Heart left ventricle (tissue), 16 donors: ENCODE measurements around the gene MYOC. TPM values are rescaled to one million over a fixed set of nuclear protein-coding genes. Genes with fewer than 3 reads are reported as not detected.

ENCODE experiments used
- ATAC-seq, 4 donors: fragments of 200-7000 bp; cut with Tn5 transposase; one replicate each; pipeline ENCODE4 v1.9.1; 2020 to 2022; ENCODE audit warnings: moderate library complexity in 4 of 4, mild to moderate bottlenecking in 3 of 4, moderate number of reproducible peaks in 1 of 4
- DNase-seq, 5 donors: peaks; one replicate each; pipeline ENCODE4 v3.0.0-alpha.2; 2020
- H3K27ac ChIP-seq, 12 donors: fragments of 200-600 bp; sonication (generic) in 4 of 12; one replicate each; pipeline versions ENCODE4 v1.5.0 to v1.8.0; 2016 to 2022; ENCODE audit warnings: mild to moderate bottlenecking in 2 of 12
- H3K27me3 ChIP-seq, 9 donors: fragments of 200-600 bp; sonication (generic) in 2 of 9; one replicate each; pipeline versions ENCODE4 v1.5.1 to v1.8.0; 2016 to 2022; ENCODE audit warnings: mild to moderate bottlenecking in 3 of 9
- H3K36me3 ChIP-seq, 9 donors: fragments of 200-600 bp; sonication (generic) in 2 of 9; one replicate each; pipeline versions ENCODE4 v1.5.0 to v1.8.0; 2018 to 2022; ENCODE audit warnings: mild to moderate bottlenecking in 2 of 9
- H3K4me1 ChIP-seq, 12 donors: fragments of 200-600 bp; sonication (generic) in 4 of 12; one replicate each; pipeline versions ENCODE4 v1.5.0 to v1.8.0; 2016 to 2022; ENCODE audit warnings: mild to moderate bottlenecking in 3 of 12
- H3K4me3 ChIP-seq, 12 donors: fragments of 200-600 bp; sonication (generic) in 4 of 12; one replicate each; pipeline versions ENCODE4 v1.5.0 to v1.8.0; 2017 to 2022; ENCODE audit warnings: mild to moderate bottlenecking in 9 of 12, moderate library complexity in 4 of 12
- H3K9me3 ChIP-seq, 12 donors: fragments of 200-600 bp; sonication (generic) in 4 of 12; one replicate each; pipeline versions ENCODE4 v1.5.0 to v1.8.0; 2016 to 2022; ENCODE audit warnings: mild to moderate bottlenecking in 1 of 12
- POLR2A ChIP-seq, 2 donors: fragments of 450-650 bp; IDR thresholded peaks; one replicate each; pipeline ENCODE4 v1.6.1; 2017; ENCODE audit warnings: antibody characterized with exemption in 2 of 2, mild to moderate bottlenecking in 2 of 2, moderate library complexity in 2 of 2
- WGBS, 4 donors: extraction: QIAGEN DNeasy Blood & Tissue Kit in 2 of 4; methylation state at CpG; one replicate each; pipeline versions ENCODE4 v1.1.5 to v1.1.7; 2013 to 2018; 5-methylcytosine and 5-hydroxymethylcytosine counted together
- intact Hi-C, 10 donors: fragments of 100-400 bp; cut with DNase I; formaldehyde crosslinking; loops; one replicate each; pipeline versions ENCODE4 v1.11.1 to v1.14.2; 2022
- polyA plus RNA-seq, 2 donors: library from polyadenylated mRNA; stranded (reverse); fragments of 200-250 nt; gene quantifications; one replicate each; pipeline ENCODE4 v1.2.3, GENCODE V29; 2013
- total RNA-seq, 9 donors: library from RNA; depleted of rRNA in 2 of 9; stranded (reverse); fragments of >200 nt in 2 of 9; fragmentation: NEBNext Ultra II Directional in 3 of 9; extraction: Animal tissue kit (Norgen Biotek cat#: 25700) in 3 of 9; gene quantifications; one replicate each; pipeline versions ENCODE4 v1.1.0 to v1.2.4, GENCODE V29; 2016 to 2023
- TF ChIP-seq, protein P1 (sequence below), 12 donors: fragments of 200-600 bp; sonication (generic) in 4 of 12; IDR thresholded peaks; one replicate each; pipeline versions ENCODE4 v1.5.0 to v1.8.0; 2018 to 2022; ENCODE audit warnings: antibody characterized with exemption in 12 of 12, mild to moderate bottlenecking in 5 of 12
- donor health status: ischemic (EF 13 %, LVEDD 7.1; RV severe dilation, severe dysfunction).
- donor health status: healthy with polysubstance abuse.
- donor health status: DM: no; HTN: yes; CAD: no.
- donor health status: DM: no; HTN: no; CAD: no.
- donor health status: ischemic (EF 25% LVEDD 6.9; RV normal size, moderate dysfunction).
- donor health status: ischemic (EF 25% LVEDD 5.7; RV mildly dilated, moderate dysfunction).
- donor health status: healthy.
- donor health status: DM: yes; HTN: yes; CAD: no.
- donor health status: ischemic (EF 35%, LVEDD 5.7; RV mildly dilated, moderate dysfunction).
- donor health status: nonischemic (EF 11% LVEDD 7.7; RV severe dilation, severe dysfunction).
- donor health status: DM: yes; HTN: yes; CAD: no.
- donor health status: PGD.
- donor health status: ischemic (EF 29% LVEDD 5.4; RV normal size, mild dysfunction).
- donor health status: nonischemic (EF 23%, LVEDD 6.1; RV moderate dilation, normal function).

Gene MYOC
- total and polyA plus RNA-seq, 11 donors = 0.49 to 12.4 (median 2.3) TPM

- TF ChIP-seq, protein P1, sequence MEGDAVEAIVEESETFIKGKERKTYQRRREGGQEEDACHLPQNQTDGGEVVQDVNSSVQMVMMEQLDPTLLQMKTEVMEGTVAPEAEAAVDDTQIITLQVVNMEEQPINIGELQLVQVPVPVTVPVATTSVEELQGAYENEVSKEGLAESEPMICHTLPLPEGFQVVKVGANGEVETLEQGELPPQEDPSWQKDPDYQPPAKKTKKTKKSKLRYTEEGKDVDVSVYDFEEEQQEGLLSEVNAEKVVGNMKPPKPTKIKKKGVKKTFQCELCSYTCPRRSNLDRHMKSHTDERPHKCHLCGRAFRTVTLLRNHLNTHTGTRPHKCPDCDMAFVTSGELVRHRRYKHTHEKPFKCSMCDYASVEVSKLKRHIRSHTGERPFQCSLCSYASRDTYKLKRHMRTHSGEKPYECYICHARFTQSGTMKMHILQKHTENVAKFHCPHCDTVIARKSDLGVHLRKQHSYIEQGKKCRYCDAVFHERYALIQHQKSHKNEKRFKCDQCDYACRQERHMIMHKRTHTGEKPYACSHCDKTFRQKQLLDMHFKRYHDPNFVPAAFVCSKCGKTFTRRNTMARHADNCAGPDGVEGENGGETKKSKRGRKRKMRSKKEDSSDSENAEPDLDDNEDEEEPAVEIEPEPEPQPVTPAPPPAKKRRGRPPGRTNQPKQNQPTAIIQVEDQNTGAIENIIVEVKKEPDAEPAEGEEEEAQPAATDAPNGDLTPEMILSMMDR (IDR thresholded peaks at IDR 0.05) = no peak
- no peak for TF ChIP-seq POLR2A (IDR thresholded peaks at IDR 0.05)
- intact Hi-C loops = no loop called here
- no peaks in the 10 kb centered on the region for H3K36me3 ChIP-seq
- DNase-seq = no peak
- no peaks in the 10 kb centered on the region for H3K27me3 ChIP-seq
- H3K27ac ChIP-seq = no peak overlapping the region
- H3K4me1 ChIP-seq = no peaks in the 10 kb centered on the region
- ATAC-seq = no peak
- WGBS, 4 donors = 69 to 78% (median 73%) methylated on average over 10 to 11 of the region's 11 CpGs
- H3K4me3 ChIP-seq = no peak overlapping the region
- H3K9me3 ChIP-seq = peaks cover 0 to 6% (median 0%) of the 10 kb centered on the region in 12 donors
Observed at GRCh38 chr1:171636141-171636540, 16.3 kb downstream of the MYOC start.

- Histone ChIP-seq H3K4me1 (no peaks in the 10 kb centered on the region), H3K36me3 (no peaks in the 10 kb centered on the region), H3K27me3 (no peaks in the 10 kb centered on the region), H3K27ac (no peak overlapping the region), H3K4me3 (no peak overlapping the region), H3K9me3 (peaks cover 0 to 6% (median 0%) of the 10 kb centered on the region in 12 donors)
- TF ChIP-seq POLR2A (IDR thresholded peaks at IDR 0.05) = no peak
- TF ChIP-seq, protein P1 (IDR thresholded peaks at IDR 0.05) = no peak
- ATAC-seq = no peak
- intact Hi-C loops = no loop called here
- DNase-seq = no peak
- 85 to 90% (median 86%) methylated on average over 2 of the region's 2 CpGs for WGBS, 4 donors
Observed at GRCh38 chr1:171635661-171636060, 16.8 kb downstream of the MYOC start.

GRCh38 chr1:171628225-171628624, 24.3 kb downstream of the MYOC start:
- H3K36me3 ChIP-seq = no peaks in the 10 kb centered on the region
- ATAC-seq (no peak), DNase-seq (no peak)
- H3K4me3 ChIP-seq = no peak overlapping the region
- H3K4me1 ChIP-seq = no peaks in the 10 kb centered on the region
- intact Hi-C loops = no loop called here
- peaks cover 0 to 6% (median 0%) of the 10 kb centered on the region in 12 donors for H3K9me3 ChIP-seq
- 86 to 93% (median 91%) methylated on average over 2 of the region's 2 CpGs for WGBS, 4 donors
- no peaks in the 10 kb centered on the region for H3K27me3 ChIP-seq
- no peak for TF ChIP-seq POLR2A (IDR thresholded peaks at IDR 0.05)
- TF ChIP-seq, protein P1 (IDR thresholded peaks at IDR 0.05) = no peak
- no peak overlapping the region for H3K27ac ChIP-seq

GRCh38 chr1:171627020-171627419, 25.5 kb downstream of the MYOC start:
- Histone ChIP-seq H3K27ac (no peak overlapping the region), H3K4me3 (no peak overlapping the region), H3K36me3 (no peaks in the 10 kb centered on the region), H3K4me1 (no peaks in the 10 kb centered on the region), H3K9me3 (peaks cover 0 to 5% (median 0%) of the 10 kb centered on the region in 12 donors), H3K27me3 (no peaks in the 10 kb centered on the region)
- 74 to 87% (median 78%) methylated on average over 5 of the region's 5 CpGs for WGBS, 4 donors
- intact Hi-C loops = no loop called here
- TF ChIP-seq POLR2A (IDR thresholded peaks at IDR 0.05) = no peak
- TF ChIP-seq, protein P1 (IDR thresholded peaks at IDR 0.05) = no peak
- DNase-seq (no peak), ATAC-seq (no peak)
